GM21528 (cell line): Measurements from ENCODE around the gene ALAS1.
"Not testable (repeated sequence)": the region's sequence is repeated elsewhere in the genome, so short reads cannot be mapped to it uniquely, and the experiment has no call there.

ENCODE experiments used
- ATAC-seq: cut with Tn5 transposase; IDR thresholded peaks from one replicate; pipeline ENCODE4 v1.9.1; 2021; ENCODE audit warnings: mild to moderate bottlenecking, moderate library complexity; ENCODE audit not compliant: unreplicated experiment, low FRiP score

Gene ALAS1

GRCh38 chr3:52176180-52176752 is 21.7 kb upstream of the ALAS1 start:
- ATAC-seq: no peak

- ATAC-seq: no peak
These were observed 20.8 kb upstream of the ALAS1 start for GRCh38 chr3:52176951-52177700.

- no peak for ATAC-seq
These were observed 20.3 kb upstream of the ALAS1 start for GRCh38 chr3:52177701-52178042.

- not testable (repeated sequence) for ATAC-seq
These were observed 19.8 kb upstream of the ALAS1 start for GRCh38 chr3:52178126-52178525.

- no peak for ATAC-seq
These were observed 19.4 kb upstream of the ALAS1 start for GRCh38 chr3:52178537-52178936.

GRCh38 chr3:52181543-52181942 is 16.4 kb upstream of the ALAS1 start:
- no peak for ATAC-seq

GRCh38 chr3:52182196-52182595 is 15.8 kb upstream of the ALAS1 start:
- no peak for ATAC-seq

- ATAC-seq: no peak
These were observed 15.3 kb upstream of the ALAS1 start for GRCh38 chr3:52182691-52183090.

GRCh38 chr3:52183786-52184445 is 14.0 kb upstream of the ALAS1 start:
- no peak for ATAC-seq

- no peak for ATAC-seq
These were observed 13.3 kb upstream of the ALAS1 start for GRCh38 chr3:52184690-52185089.

- ATAC-seq: no peak
These were observed 12.6 kb upstream of the ALAS1 start for GRCh38 chr3:52185311-52185710.

GRCh38 chr3:52185837-52186236 is 12.1 kb upstream of the ALAS1 start:
- no peak for ATAC-seq

GRCh38 chr3:52186729-52187128 is 11.2 kb upstream of the ALAS1 start:
- no peak for ATAC-seq

GRCh38 chr3:52188556-52188955 is 9.4 kb upstream of the ALAS1 start:
- no peak for ATAC-seq

- no peak for ATAC-seq
These were observed 7.5 kb upstream of the ALAS1 start for GRCh38 chr3:52190294-52191074.

- ATAC-seq: no peak
These were observed 6.3 kb upstream of the ALAS1 start for GRCh38 chr3:52191663-52192062.

GRCh38 chr3:52193065-52193464 is 4.9 kb upstream of the ALAS1 start:
- ATAC-seq: no peak

- ATAC-seq: no peak
These were observed 3.3 kb upstream of the ALAS1 start for GRCh38 chr3:52194485-52195290.

- no peak for ATAC-seq
These were observed 2.7 kb upstream of the ALAS1 start for GRCh38 chr3:52195291-52195597.

GRCh38 chr3:52195823-52196331 is 2.1 kb upstream of the ALAS1 start:
- no peak for ATAC-seq
